ENCODE results near the gene TECR. TPM values are rescaled to one million over a fixed set of nuclear protein-coding genes. Genes with fewer than 3 reads are reported as not detected.

The TECR gene
- total and polyA plus RNA-seq, 9 of the 15 experiments (the other 6 are each of a cell fraction or from before 2014, with no cell fraction given) = 29.3 to 211 (median 81.4) TPM

- Histone ChIP-seq H4K20me1 (replicated peaks; ENCODE audit: control insufficient read depth, insufficient read depth, low read length) (0 out of 2 replicates have a peak, but pooled peaks cover 9% of the 10 kb centered on the region), H3K9ac (ENCODE audit: insufficient read depth in 1 of 2, low read depth in 2 of 2, low read length in 2 of 2) (peak overlapping the region; percentile 92 to 96), H3K27ac (ENCODE audit: extremely low read depth, low read depth, low read length) (peak overlapping the region; percentile 80), H3K4me3 (peak overlapping the region; percentile 86), H3K36me3 (ENCODE audit: control insufficient read depth, insufficient read depth, low read length) (peaks cover 38% of the 10 kb centered on the region; the same call in 2 of the 3 replicates), H3K27me3 (ENCODE audit: control insufficient read depth in 2 of 2, insufficient read depth in 2 of 2, low read length in 2 of 2) (no peaks in the 10 kb centered on the region; a peak in 1 of 5 replicates), H3K9me3 (replicated peaks; ENCODE audit: control insufficient read depth, insufficient read depth, low read depth, low read length) (no peaks in the 10 kb centered on the region), H3K9me1 (ENCODE audit: control insufficient read depth, insufficient read depth, low read length) (no peaks in the 10 kb centered on the region), H3K79me2 (ENCODE audit: control insufficient read depth, insufficient read depth, low read length) (peaks cover 34% of the 10 kb centered on the region), H3K4me1 (replicated peaks in 1 of 2; ENCODE audit: control insufficient read depth in 2 of 2, insufficient read depth in 2 of 2, low read length in 2 of 2) (peaks cover 10 to 59% of the 10 kb centered on the region in 2 experiments; a peak in 4 of 5 replicates), H2AFZ (ENCODE audit: low read depth, low read length) (peak overlapping the region; percentile 93; the same call in 1 of the 2 replicates), H3K4me2 (ENCODE audit: insufficient read depth, low read length) (peak overlapping the region; percentile 90)
- 20% methylated on average over 20 of the region's 22 CpGs for WGBS (ENCODE audit: insufficient coverage, low coverage, missing lambda C conversion rate)
- ATAC-seq = no peak
- FAIRE-seq = no peak
- ChIA-PET POLR2A (interaction anchor here (1.6 kb wide), 1 partner anchor 9 kb away, joined by 4 read pairs; no protein-coding TSS in a partner anchor), CTCF (ENCODE audit: low intra/inter-chr PET ratio) (no interaction called here)
- DNase-seq (ENCODE audit: extremely low read depth in 1 of 4, low spot score in 3 of 4) = no peak
- BruUV-seq (replicated peaks) = no TSS peak
- TF ChIP-seq ZNF121 (CRISPR knock-in tag; conservative IDR thresholded peaks at IDR 0.05) (peak; percentile 99), NFATC3 (IDR thresholded peaks at IDR 0.05) (no peak), KDM1A (IDR thresholded peaks at IDR 0.05) (peak in 1 of 2 experiments; percentile 43; a peak in 1 of 4 replicates), NR3C1 (CRISPR knock-in tag; IDR thresholded peaks at IDR 0.05) (0 out of 2 replicates have a peak, but pooled peaks have one; percentile 36)
- intact Hi-C loops (cut with micrococcal nuclease) (no loop called here), in situ Hi-C loops (cut with MboI) (loop anchor here (5.0 to 10.0 kb wide), 3 partner anchors 116 to 324 kb away; no protein-coding TSS in a partner anchor)
Measured at GRCh38 chr19:14570864-14571527, 41.6 kb downstream of the TECR start.
